HG03139 (cell line): ENCODE results near the gene ZNF595.
A peak's percentile ranks its signal among the peaks of the same experiment; 100 is the strongest.
"Not testable (repeated sequence)": the region's sequence is repeated elsewhere in the genome, so short reads cannot be mapped to it uniquely, and the experiment has no call there.

Experiments
- ATAC-seq: cut with Tn5 transposase; IDR thresholded peaks from one replicate; pipeline ENCODE4 v1.9.1; 2021; ENCODE audit not compliant: unreplicated experiment

The ZNF595 gene

DNA sequence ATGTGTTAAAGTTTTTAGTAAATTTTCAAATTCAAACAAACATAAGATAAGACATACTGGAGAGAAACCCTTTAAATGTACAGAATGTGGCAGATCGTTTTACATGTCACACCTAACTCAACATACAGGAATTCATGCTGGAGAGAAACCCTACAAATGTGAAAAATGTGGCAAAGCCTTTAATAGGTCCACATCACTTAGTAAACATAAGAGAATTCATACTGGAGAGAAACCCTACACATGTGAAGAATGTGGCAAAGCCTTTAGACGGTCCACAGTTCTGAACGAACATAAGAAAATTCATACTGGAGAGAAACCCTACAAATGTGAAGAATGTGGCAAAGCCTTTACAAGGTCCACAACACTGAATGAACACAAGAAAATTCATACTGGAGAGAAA lies 32.8 kb downstream of the ZNF595 start:
- no peak for ATAC-seq

DNA sequence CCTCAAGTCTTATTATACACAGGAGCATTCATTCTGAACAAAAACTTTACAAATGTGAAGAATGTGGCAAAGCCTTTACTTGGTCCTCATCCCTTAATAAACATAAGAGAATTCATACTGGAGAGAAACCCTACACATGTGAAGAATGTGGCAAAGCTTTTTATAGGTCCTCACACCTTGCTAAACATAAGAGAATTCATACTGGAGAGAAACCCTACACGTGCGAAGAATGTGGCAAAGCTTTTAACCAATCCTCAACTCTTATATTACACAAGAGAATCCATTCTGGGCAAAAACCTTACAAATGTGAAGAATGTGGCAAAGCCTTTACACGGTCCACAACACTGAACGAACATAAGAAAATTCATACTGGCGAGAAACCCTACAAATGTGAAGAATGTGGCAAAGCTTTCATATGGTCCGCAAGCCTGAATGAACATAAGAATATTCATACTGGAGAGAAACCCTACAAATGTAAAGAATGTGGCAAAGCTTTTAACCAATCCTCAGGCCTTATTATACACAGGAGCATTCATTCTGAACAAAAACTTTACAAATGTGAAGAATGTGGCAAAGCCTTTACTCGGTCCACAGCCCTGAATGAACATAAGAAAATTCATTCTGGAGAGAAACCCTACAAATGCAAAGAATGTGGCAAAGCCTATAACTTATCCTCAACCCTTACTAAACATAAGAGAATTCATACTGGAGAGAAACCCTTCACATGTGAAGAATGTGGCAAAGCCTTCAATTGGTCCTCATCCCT lies 33.6 kb downstream of the ZNF595 start:
- not testable (repeated sequence) for ATAC-seq

DNA sequence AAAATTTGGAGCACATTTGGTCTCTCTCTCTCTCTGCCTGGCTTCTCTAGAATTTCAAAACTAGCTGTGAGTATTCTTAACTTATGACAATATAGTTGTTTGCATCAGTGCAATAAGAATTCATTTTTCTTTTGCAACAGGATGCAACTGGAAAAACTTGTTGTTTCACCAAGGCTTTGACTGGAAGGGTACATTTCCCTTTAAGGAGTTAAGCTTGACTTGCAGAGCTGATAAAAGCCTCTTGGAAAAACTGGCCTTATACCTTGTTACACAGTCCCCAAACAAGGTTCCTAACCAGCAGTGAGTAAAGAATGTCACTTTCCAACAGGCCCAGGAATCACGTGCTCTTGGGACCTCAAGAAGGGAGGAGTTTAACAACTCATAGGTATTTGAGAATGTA lies 45.3 kb downstream of the ZNF595 start:
- no peak for ATAC-seq

DNA sequence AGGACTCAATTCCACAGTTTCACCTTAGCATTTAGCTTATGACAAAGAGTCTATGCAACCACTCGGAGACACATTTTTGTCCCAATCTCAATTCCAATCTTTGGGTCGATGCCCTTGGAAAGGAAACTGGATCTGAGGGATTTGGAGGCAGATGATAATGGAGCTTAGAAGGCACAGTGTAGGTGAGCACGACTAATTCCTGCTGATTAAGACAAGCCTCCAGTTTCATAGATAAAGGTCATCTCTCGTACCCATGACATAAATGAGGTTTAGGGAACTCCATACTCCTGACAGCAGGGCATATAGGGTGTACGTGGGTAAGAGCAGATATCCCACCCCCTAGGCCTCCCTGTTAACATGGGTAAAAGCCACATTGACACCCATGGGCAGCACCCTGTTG lies 46.7 kb downstream of the ZNF595 start:
- ATAC-seq: no peak

DNA sequence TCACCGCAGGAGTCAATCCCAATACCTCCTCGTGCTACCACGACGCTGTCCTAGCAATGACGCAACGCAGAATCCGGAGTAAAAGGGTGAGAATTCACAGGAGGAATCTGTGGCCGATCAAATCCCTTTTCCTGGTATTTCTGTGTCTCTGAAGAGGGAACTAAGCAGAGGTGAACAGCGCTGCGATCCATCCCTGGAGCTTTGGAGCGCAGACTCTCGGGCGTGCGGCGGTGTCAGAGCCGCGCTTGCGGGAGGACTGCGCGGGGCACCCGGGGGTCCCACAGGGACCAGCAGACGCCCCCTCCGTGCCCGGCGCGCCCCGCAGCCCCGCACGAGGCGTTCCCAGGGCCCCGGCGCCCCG lies 53.9 kb downstream of the ZNF595 start:
- ATAC-seq: no peak

DNA sequence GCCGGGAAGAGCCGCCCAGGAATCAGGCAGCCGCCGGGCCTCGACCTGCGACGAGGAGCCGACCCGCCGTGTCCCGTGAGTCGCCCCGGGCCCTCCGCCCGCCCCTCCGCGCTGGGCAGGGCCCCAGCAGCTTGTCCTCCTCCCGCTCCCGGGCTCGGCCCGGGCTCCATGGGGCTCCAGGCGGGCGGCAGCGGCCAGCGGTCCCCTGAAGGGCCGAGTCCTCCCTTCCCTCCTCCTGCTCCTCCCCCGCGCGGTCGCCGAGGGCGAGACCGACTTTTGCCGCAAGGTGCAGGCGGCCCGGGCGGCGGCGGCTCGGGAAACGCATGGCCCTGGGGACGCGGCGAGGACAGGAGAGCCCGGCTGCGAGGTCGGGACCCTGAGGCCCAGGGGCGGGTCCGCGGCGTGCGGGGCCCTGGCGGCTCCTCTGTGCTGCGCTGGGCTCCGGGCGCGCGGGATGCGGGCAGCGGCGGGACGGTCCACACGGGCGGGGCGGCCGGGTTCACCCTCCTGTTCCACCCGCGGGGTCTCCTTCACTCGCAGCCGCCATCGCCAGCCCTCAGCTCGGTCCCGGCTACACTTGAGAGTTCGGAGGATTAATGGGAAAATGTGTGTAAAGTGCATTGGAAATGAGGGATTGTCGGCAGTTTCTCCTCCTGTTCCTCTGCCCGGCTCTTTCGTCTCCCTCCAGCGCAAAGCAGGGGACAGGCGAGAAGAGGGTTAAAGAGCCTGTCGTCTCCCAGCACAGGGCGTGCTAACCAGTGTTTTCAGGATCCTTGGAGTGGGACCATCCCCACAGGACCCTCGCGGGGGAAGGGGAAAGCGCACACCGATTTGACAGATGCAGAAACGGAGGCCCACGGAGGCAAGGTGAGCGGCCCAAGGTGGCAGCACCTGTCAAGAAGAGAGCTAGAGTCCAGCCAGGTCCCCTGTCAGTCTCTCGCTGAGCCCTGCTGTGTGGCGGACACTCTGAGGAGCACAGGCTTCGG lies 54.6 kb downstream of the ZNF595 start:
- no peak for ATAC-seq

DNA sequence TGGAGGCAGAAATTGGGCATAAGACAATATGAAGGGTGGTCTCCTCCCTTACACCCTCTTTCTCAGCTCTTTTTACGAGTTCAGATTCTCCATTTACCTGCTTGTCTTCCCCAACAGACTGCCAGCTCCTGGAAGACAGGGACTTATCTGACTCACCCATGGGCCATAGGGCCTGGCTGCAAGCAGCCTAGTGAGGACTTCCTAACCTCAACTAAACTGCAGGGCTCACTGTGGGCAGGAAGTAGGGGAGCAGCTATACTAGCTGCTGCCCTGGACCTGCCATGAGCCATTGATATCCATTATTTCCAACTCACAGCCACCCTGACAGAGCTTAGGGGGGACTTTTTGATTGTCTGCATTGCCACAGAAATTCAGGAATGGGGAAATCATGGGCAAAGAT lies 59.6 kb downstream of the ZNF595 start:
- no peak for ATAC-seq

DNA sequence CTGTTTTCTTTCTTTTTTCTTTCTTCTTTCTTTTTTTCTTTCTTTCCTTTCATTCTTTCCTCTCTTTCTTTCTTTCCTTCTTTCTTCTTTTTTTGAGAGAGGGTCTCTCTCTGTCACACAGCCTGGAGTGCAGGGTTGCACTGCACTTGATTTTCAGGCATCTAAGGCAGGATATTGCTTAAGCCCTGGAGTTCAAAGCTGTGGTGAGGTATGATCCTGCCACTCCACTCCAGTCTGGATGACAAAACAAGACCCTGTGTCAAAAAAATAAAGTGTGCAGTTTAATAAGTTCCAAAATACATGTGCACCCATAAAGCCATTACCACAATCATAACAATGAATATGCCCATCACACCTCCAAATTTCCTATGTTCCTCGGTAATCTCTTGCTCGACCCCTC lies 60.6 kb downstream of the ZNF595 start:
- no peak for ATAC-seq

DNA sequence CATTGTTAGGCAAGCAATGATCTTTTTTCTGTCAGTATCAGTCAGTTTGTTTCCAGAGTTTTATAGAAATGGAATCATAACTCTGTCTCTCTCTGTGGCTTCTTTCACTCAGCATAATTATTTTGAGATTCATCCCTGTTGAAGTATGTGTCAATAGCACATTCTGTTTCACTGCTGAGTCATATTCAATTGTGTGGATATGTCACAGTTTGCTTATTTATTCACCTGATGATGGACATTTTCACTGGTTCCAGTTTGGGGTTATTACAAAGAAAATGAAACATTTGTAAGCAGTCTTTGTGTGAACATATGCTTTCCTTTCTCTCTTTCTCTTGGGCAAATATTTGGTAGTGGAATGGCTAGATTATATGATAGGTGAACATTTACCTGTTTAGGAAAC lies 61.0 kb downstream of the ZNF595 start:
- ATAC-seq: no peak

DNA sequence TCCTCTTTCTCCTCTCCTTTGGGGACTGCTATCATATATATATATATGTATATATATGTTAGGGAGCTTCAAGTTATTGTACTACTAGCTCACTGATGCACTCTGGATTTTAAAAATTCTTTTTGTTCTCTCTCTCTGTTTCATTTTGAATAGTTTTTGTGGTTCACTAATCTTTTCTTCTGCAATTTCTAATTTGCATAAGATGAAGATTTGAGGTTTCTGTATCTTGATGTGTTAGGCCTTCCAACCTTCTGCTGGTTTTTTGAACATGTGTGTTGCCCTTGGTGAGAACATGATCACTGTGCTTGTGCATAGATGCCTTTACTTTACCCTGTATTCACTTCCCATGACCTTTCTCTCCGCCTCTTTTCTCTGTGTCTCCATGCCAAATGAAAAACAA lies 63.4 kb downstream of the ZNF595 start:
- ATAC-seq: no peak

DNA sequence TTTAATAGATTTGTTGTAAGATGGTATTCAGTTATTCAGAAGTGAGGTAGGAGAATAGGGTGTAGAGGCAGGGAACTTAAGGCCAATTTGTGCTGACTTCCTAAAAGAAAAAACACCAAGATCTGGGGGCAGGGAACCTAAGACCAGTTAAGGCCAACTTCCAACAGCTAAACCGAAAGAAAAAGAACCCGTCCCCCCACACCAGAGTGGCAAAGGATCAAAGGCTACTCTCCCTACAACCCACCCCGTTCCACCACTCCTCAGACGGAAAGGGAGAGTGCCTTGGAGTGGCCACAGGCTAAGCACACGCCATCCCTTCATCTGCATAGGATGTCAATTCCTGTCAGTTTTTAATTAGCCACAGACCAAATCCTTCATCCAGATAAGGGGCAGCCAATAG lies 67.5 kb downstream of the ZNF595 start:
- ATAC-seq: no peak

DNA sequence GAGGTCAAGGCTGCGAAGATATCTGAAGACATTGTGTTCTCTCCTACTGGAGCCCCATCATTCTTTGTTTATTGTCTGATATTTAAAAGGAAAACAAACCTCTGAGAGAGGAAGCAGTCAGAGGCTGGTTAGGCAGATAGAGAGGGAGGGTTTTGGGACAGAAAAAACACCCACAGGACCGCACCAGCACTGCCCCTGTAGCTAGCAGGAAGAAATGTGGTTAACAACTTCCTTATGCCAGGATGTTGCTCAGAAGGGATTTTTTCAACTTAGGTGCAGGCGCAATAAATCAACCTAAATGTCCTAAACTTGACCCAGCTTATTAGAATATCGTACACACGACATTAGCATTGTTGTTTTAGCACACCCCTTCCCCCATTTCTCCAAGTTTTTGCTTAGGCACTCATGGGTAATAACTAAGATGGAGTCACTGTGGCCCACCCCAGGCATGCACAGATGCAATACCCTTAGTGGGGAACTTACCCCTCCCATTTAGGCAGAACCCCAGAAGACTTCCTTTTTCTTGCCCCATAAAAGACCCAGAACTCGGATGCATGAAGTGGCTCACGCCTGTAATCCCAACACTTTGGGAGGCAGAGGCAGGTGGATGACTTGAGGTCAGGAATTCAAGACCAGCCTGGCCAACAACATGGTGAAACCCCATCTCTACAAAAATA lies 68.4 kb downstream of the ZNF595 start:
- no peak for ATAC-seq

DNA sequence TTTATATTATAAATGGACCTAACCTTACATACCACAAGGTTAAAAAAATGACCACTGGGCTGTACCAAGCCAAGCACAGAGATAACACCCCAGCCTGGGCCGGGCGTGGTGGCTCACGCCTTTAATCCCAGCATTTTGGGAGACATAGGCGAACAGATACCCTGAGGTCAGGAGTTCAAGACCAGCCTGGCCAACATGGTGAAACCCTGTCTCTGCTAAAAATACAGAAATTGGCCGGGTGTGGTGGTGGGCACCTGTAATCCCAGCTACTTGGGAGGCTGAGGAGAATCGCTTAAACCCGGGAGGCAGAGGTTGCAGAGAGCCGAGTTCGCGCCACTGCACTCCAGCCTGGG lies 70.8 kb downstream of the ZNF595 start:
- ATAC-seq: not testable (repeated sequence)

DNA sequence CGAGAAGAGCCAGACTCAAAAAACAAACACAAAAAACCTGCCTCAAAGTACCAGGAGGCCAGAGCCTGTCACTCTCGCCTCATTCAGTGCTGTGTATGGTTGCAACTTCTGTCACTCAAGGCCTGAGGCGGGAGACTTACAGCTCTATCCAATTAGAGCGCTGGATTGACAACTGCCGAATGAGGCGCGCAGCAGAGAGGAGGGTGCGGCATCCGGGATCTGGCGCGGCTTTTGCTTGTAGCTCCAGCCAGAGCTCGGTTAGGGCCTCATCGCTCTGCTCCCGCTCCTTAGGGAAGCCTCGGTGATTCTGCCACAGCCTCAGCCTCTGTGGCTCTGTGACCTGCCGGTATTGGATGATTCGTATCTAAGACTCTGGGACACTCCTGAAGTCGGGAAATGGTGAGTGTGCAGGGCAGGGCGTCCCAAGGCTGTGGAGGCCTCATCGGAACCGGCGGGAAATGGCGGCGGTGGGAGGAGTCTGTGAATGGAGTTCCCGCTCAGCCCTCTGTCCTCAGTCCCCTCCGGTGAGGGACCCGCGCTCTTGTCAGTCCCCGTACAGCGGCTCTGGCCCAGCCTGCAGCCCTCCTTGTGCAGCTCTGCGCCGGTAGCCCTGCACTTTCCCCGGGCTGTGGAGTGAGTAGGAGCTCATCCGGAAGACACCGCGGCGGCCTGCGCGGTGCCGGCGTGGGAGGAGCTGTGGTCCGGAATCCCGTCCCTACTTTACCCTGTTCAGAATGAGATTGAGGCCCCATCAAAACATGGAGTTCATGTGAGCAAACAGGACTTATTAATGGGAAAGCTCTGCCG lies 71.4 kb downstream of the ZNF595 start, which contains the start of gene ZNF718:
TSS of gene ZNF718 (plus strand) at position 227 of the 807 bp plus-strand sequence. CDS start at position 397, 170 bp downstream.
- ATAC-seq: peak; percentile 99

DNA sequence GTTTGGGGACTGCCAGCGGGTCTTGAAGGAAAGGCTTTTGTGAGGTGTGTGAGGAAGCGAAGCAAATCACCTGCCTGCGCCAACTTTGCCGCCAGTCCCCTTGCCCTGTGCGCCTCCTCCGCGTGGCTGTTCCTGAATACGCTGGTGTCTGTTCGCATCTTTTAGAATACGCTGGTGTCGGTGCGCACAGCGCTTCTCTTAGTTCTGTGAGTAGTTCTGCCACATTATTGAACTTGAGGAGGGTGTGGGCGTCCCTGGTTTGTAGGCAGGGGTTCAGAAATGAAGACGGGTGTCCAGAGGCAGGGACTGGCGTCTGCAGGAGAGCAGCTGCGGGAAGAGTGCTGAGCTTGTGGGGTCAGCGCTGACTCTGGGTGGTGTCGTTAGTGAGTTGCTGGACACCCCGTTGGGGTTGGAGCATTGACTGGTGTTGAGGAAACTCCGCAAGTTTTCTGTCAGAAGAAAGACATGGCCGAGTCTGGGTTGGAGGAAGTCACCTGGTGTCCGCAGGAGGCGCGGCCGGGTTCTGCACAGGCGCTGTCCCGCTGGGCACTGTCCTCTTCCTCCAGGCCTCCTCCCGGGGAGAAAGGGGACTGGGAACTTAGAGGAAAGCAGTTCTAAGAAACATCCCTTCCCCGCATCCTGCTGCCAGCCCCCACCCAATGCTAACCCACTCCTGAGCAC lies 72.1 kb downstream of the ZNF595 start:
- ATAC-seq: peak; percentile 6

DNA sequence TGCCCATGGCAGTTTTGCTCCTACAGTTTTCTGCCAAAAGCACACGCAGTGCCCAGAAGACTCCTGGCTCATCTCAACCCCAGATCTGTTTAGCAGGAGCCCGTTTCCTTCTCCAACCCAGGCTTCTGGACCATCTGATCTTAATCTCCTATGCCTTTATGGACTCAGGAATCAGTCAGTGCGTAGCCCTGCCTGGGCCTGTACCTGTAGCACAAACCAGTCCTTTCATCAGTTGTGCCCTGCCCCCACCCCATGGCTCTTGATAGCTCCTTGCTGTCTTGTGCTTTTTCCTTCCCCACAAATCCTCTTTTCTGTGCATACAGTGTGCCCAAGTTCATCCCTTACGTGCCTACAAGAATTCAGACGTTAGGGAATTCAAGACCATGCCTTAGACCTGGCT lies 72.7 kb downstream of the ZNF595 start:
- ATAC-seq: no peak

DNA sequence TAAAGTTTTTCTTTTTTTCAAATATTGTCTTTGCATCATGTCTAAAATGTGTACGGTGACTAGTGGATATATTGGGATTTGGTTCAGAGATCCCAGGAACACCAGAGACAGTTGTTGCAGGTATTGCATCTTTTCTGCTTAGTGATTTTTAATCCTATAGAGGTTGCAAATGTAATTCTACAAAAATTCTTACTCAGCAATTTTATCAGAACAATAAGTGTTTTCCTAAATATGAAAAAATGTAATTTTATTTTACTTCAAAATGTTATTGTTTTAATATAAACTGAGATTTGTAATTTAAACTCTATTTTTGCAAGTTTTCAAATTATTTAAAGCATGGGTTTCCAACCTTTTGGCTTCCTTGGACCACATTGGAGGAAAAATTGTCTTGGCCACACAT lies 79.4 kb downstream of the ZNF595 start:
- no peak for ATAC-seq
